ENCODE data around the gene PHOX2A. TPM values are rescaled to one million over a fixed set of nuclear protein-coding genes. Genes with fewer than 3 reads are reported as not detected.

PHOX2A gene
- total RNA-seq, 1 experiment from 2014 or later, result 1.6 TPM

DNA sequence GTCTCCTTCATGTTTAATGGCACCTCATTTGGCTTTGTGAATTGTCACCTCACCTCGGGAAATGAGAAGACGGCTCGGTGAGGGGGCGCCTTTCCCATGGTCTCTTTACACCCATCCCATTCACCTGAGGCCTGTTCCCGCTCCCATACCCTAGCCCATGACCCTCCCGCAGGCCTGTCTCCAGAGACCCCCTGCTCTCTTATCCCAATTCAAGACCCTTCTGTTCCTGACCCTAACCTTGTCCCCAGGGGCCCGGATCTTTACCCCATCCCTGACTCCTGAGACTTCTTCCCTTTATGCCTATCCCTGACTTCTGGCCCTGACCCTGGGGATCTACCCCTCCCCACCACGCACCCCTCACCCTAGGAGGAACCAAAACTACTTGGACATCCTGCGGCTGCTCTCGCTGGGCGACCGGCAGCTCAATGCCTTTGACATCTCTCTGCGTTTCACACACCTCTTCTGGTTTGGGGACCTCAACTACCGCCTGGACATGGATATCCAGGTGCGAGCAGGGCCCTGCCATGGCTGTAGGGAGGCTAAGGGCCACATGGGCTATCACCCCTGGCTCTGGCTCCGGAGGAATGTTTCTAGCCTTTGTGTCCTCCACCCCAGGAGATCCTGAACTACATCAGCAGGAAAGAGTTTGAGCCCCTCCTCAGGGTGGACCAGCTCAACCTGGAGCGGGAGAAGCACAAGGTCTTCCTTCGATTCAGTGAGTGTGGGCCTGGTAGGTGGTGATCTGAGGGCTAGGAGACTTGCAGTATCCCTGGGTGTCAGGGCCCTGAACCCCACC lies 11.5 kb downstream of the PHOX2A start:
- H3K4me3 Mint-ChIP-seq, result no peak overlapping the region
- no peak overlapping the region for H3K27ac Mint-ChIP-seq
- no peaks in the 10 kb centered on the region for H3K9me3 Mint-ChIP-seq
- ATAC-seq, result no peak
- TF ChIP-seq NFYB (CRISPR knock-in tag; conservative IDR thresholded peaks at IDR 0.05; ENCODE audit: low read depth) (no peak), GRHL2 (CRISPR knock-in tag; IDR thresholded peaks at IDR 0.05; ENCODE audit: insufficient replicate concordance, severe bottlenecking) (no peak), GTF2I (CRISPR knock-in tag; conservative IDR thresholded peaks at IDR 0.05) (no peak), IRF2 (CRISPR knock-in tag; IDR thresholded peaks at IDR 0.05; ENCODE audit: borderline replicate concordance, low read depth) (no peak), CREM (CRISPR knock-in tag; IDR thresholded peaks at IDR 0.05) (no peak), KAT7 (CRISPR knock-in tag; IDR thresholded peaks at IDR 0.05; ENCODE audit: borderline replicate concordance) (no peak), RORB (CRISPR knock-in tag; IDR thresholded peaks at IDR 0.05) (no peak), ESRRA (CRISPR knock-in tag; IDR thresholded peaks at IDR 0.05; ENCODE audit: borderline replicate concordance) (no peak), NFE2L1 (CRISPR knock-in tag; IDR thresholded peaks at IDR 0.05) (no peak), TEAD4 (CRISPR knock-in tag; IDR thresholded peaks at IDR 0.05) (no peak), SOX15 (CRISPR knock-in tag; IDR thresholded peaks at IDR 0.05) (no peak)
- TF ChIP-seq, protein P1, sequence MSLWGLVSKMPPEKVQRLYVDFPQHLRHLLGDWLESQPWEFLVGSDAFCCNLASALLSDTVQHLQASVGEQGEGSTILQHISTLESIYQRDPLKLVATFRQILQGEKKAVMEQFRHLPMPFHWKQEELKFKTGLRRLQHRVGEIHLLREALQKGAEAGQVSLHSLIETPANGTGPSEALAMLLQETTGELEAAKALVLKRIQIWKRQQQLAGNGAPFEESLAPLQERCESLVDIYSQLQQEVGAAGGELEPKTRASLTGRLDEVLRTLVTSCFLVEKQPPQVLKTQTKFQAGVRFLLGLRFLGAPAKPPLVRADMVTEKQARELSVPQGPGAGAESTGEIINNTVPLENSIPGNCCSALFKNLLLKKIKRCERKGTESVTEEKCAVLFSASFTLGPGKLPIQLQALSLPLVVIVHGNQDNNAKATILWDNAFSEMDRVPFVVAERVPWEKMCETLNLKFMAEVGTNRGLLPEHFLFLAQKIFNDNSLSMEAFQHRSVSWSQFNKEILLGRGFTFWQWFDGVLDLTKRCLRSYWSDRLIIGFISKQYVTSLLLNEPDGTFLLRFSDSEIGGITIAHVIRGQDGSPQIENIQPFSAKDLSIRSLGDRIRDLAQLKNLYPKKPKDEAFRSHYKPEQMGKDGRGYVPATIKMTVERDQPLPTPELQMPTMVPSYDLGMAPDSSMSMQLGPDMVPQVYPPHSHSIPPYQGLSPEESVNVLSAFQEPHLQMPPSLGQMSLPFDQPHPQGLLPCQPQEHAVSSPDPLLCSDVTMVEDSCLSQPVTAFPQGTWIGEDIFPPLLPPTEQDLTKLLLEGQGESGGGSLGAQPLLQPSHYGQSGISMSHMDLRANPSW (CRISPR knock-in tag; conservative IDR thresholded peaks at IDR 0.05; ENCODE audit: low read depth), result no peak
- TF ChIP-seq, protein P2, sequence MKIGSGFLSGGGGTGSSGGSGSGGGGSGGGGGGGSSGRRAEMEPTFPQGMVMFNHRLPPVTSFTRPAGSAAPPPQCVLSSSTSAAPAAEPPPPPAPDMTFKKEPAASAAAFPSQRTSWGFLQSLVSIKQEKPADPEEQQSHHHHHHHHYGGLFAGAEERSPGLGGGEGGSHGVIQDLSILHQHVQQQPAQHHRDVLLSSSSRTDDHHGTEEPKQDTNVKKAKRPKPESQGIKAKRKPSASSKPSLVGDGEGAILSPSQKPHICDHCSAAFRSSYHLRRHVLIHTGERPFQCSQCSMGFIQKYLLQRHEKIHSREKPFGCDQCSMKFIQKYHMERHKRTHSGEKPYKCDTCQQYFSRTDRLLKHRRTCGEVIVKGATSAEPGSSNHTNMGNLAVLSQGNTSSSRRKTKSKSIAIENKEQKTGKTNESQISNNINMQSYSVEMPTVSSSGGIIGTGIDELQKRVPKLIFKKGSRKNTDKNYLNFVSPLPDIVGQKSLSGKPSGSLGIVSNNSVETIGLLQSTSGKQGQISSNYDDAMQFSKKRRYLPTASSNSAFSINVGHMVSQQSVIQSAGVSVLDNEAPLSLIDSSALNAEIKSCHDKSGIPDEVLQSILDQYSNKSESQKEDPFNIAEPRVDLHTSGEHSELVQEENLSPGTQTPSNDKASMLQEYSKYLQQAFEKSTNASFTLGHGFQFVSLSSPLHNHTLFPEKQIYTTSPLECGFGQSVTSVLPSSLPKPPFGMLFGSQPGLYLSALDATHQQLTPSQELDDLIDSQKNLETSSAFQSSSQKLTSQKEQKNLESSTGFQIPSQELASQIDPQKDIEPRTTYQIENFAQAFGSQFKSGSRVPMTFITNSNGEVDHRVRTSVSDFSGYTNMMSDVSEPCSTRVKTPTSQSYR (CRISPR knock-in tag; IDR thresholded peaks at IDR 0.05), result no peak
- TF ChIP-seq, protein P3, sequence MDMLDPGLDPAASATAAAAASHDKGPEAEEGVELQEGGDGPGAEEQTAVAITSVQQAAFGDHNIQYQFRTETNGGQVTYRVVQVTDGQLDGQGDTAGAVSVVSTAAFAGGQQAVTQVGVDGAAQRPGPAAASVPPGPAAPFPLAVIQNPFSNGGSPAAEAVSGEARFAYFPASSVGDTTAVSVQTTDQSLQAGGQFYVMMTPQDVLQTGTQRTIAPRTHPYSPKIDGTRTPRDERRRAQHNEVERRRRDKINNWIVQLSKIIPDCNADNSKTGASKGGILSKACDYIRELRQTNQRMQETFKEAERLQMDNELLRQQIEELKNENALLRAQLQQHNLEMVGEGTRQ (CRISPR knock-in tag; IDR thresholded peaks at IDR 0.05), result no peak
- TF ChIP-seq, protein P4, sequence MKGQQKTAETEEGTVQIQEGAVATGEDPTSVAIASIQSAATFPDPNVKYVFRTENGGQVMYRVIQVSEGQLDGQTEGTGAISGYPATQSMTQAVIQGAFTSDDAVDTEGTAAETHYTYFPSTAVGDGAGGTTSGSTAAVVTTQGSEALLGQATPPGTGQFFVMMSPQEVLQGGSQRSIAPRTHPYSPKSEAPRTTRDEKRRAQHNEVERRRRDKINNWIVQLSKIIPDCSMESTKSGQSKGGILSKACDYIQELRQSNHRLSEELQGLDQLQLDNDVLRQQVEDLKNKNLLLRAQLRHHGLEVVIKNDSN (CRISPR knock-in tag; IDR thresholded peaks at IDR 0.05), result no peak
- TF ChIP-seq, protein P5, sequence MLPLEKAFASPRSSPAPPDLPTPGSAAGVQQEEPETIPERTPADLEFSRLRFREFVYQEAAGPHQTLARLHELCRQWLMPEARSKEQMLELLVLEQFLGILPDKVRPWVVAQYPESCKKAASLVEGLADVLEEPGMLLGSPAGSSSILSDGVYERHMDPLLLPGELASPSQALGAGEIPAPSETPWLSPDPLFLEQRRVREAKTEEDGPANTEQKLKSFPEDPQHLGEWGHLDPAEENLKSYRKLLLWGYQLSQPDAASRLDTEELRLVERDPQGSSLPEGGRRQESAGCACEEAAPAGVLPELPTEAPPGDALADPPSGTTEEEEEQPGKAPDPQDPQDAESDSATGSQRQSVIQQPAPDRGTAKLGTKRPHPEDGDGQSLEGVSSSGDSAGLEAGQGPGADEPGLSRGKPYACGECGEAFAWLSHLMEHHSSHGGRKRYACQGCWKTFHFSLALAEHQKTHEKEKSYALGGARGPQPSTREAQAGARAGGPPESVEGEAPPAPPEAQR (CRISPR knock-in tag; IDR thresholded peaks at IDR 0.05), result no peak
- TF ChIP-seq, protein P6, sequence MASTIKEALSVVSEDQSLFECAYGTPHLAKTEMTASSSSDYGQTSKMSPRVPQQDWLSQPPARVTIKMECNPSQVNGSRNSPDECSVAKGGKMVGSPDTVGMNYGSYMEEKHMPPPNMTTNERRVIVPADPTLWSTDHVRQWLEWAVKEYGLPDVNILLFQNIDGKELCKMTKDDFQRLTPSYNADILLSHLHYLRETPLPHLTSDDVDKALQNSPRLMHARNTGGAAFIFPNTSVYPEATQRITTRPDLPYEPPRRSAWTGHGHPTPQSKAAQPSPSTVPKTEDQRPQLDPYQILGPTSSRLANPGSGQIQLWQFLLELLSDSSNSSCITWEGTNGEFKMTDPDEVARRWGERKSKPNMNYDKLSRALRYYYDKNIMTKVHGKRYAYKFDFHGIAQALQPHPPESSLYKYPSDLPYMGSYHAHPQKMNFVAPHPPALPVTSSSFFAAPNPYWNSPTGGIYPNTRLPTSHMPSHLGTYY (CRISPR knock-in tag; IDR thresholded peaks at IDR 0.05), result no peak
- TF ChIP-seq, protein P7, sequence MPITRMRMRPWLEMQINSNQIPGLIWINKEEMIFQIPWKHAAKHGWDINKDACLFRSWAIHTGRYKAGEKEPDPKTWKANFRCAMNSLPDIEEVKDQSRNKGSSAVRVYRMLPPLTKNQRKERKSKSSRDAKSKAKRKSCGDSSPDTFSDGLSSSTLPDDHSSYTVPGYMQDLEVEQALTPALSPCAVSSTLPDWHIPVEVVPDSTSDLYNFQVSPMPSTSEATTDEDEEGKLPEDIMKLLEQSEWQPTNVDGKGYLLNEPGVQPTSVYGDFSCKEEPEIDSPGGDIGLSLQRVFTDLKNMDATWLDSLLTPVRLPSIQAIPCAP (CRISPR knock-in tag; IDR thresholded peaks at IDR 0.05), result no peak
- TF ChIP-seq, protein P8, sequence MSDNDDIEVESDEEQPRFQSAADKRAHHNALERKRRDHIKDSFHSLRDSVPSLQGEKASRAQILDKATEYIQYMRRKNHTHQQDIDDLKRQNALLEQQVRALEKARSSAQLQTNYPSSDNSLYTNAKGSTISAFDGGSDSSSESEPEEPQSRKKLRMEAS (CRISPR knock-in tag; IDR thresholded peaks at IDR 0.05), result no peak
- TF ChIP-seq, protein P9, sequence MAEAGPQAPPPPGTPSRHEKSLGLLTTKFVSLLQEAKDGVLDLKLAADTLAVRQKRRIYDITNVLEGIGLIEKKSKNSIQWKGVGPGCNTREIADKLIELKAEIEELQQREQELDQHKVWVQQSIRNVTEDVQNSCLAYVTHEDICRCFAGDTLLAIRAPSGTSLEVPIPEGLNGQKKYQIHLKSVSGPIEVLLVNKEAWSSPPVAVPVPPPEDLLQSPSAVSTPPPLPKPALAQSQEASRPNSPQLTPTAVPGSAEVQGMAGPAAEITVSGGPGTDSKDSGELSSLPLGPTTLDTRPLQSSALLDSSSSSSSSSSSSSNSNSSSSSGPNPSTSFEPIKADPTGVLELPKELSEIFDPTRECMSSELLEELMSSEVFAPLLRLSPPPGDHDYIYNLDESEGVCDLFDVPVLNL (CRISPR knock-in tag; IDR thresholded peaks at IDR 0.05; ENCODE audit: borderline replicate concordance, low read depth), result no peak
- CTCF ChIA-PET, result no interaction called here
- no peak for DNase-seq (ENCODE audit: low spot score)
- no peaks in the 10 kb centered on the region for H3K4me1 Mint-ChIP-seq
- POLR2A ChIA-PET, result no interaction called here
- H3K36me3 Mint-ChIP-seq, result peaks cover 55% of the 10 kb centered on the region
- no peaks in the 10 kb centered on the region for H3K27me3 Mint-ChIP-seq (ENCODE audit: low read depth)

Data from WTC11 (cell line).